Muscle of arm (tissue), 12 donors: ENCODE results near the gene ZNF205. TPM values are rescaled to one million over a fixed set of nuclear protein-coding genes. Genes with fewer than 3 reads are reported as not detected.
"Not testable (repeated sequence)": the region's sequence is repeated elsewhere in the genome, so short reads cannot be mapped to it uniquely, and the experiment has no call there.

Experiments used
- DNase-seq: peaks from one replicate; pipeline ENCODE4 v3.0.0-alpha.2; 2013
- polyA plus RNA-seq, 12 donors: library from polyadenylated mRNA; unstranded; fragments of 120-200 nt; gene quantifications; one replicate each; pipeline ENCODE4 v1.2.1, GENCODE V29; 2013; ENCODE audit not compliant: insufficient read length in 12 of 12

Gene ZNF205
- polyA plus RNA-seq, 12 donors: 10.3 to 20.5 (median 12.4) TPM; not detected in 1

GRCh38 chr16:3129137-3130131 lies 17.0 kb downstream of the ZNF205 start:
- peak; percentile 89 for DNase-seq

DNA sequence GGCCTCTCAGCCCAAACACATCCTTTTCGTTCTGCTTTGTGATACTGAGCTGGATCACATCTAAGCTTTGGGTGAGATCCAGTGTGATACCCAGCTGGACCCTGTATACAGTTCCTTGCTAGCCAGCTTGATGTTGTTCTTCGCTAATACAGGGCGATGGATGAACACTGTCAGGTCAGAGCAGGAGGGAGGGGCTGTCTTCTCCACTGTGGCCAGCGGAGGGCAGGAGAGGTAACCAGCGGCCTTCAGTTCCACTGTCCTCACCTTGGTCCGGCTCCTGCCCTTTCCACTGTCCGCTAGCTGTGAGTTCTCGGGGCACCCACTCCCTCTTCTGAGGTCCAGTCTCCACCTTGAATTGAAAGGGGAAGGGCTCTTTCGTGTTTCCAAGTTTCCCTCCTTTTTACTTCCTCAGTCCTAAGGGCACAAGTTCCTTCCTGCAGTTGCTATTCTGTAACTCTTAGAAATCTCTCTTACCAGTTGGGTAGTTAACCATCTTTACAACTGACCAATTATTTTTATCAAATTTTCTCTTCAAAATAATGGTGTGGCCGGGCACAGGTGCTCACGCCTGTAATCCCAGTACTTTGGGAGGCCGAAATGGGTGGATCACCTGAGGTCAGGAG lies 19.5 kb downstream of the ZNF205 start:
- no peak for DNase-seq

DNA sequence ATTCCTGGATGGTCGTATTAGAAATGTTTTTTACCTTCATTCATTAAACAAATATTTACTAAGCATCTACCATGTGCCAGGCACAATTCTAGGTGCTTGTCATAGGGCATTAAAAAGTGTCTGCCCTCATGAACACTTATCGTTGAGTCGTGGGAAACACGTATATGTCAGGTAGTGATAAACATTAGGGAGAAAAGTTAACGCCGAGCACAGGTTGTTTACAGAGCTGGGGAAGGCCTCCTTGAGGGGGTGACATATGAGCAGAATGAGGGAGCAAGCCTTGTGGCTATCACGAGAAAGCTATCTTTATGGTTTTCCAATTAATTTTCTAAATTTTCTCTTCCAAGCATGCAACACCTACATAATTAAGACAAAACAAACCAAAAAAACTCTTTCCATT lies 21.5 kb downstream of the ZNF205 start:
- DNase-seq: no peak

DNA sequence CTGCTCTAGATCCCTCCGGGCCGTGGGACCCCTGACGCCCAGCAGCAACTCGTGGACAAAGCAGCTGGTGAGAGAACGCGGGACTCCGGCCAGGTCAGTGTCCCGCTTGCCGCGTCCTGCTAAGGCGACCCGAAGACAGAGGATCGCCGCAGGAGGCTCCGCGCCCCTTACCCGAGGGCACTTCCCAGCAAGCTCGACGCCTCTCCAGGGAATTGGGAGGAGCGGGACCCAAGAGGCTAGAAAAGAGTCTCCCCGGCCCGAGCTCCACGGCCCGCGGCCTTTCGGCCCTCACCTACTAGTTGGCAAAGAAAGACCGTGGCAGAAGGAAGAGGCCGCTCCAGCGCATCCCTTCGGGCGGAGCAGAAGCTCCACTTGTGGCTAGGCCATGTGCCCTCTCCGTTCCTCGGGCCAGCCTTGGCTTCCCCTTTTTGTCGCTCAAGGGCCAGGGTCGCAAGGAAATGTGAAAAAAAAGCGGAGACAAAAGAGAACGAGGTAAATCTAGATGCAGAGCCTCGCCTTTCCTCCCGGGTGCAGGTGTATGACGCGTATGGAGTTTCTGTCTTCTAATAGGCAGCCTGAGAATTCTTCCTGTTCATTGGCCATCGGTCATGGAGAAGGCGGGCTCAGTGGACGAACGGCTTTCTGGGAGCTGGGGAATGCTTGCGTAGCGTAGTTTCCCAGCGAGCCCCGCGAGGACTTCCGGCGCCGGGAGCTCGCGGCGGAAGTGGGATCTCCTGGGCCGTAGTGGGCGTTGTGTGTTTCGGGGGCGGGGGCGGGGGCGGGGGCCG lies 22.1 kb downstream of the ZNF205 start, which contains the start of gene ZNF213:
Gene ZNF213, plus strand, starts transcription at position 692 of the 788 bp plus-strand sequence. CDS start 2,252 bp downstream, outside the sequence.
- peak; percentile 98 for DNase-seq

DNA sequence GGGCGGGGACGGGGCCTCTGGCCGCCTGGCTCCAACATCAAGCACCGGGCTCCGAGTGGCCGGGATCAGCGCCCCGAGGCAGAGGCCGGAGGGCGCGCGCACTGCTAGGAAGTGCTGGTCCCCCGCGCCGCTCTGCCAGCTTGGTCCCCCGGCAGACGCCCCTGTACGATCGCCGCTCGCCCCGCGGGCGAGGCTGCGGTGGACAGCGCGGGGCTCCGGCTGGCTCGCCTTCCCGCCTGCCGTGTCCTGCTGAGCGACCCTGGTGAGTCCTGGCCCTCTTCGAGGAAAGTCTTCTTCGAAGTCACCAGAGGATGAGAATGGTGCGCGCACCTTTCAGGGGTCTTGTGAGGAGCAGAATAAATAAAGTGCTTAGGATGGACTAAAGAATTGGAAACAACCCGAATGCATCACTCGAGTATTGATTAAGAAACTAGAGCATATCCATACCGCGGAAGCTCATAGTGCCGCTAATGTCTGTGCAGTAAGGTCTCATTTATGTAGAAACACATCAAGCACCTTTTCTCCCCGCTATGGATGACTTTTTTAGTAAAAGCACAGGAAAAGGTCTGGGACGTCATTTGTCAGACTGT lies 22.8 kb downstream of the ZNF205 start:
- no peak for DNase-seq

- DNase-seq: no peak
Measured at GRCh38 chr16:3137267-3137666, 24.9 kb downstream of the ZNF205 start.

DNA sequence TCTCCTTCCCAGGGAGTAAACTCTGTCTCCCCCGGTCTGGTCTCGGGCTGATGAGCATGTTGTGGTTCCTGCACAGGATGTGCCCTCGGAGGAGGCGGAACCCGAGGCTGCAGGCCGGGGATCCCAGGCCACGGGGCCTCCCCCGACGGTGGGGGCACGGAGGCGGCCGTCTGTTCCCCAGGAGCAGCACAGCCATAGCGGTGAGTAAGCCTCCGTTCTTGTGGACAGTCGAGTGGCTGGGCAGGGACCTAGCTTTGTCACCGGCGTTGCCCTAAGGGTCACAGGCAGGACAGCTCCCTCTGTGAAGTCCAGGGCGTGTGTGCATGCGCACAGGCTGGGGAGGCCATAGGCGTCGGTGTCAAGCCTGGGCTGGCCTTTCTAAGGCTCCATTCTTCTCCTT lies 26.0 kb downstream of the ZNF205 start:
- no peak for DNase-seq

GRCh38 chr16:3138823-3139426 lies 26.5 kb downstream of the ZNF205 start:
- no peak for DNase-seq

DNA sequence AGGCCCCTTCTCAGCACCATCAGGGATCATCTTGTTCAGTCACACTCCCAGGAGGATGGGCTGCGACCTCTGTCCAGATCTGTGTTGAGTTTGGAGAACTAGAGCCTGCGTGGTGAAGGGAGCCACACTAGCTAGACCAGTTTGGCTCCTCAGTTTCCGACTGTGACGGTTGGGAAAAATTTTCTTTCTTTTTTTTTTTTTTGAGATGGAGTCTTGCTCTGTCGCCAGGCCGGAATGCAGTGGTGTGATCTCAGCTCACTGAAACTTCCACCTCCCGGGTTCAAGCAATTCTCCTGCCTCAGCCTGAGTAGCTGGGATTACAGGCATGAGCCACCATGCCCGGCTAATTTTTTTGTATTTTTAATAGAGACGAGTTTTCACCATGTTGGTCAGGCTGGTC lies 27.2 kb downstream of the ZNF205 start:
- DNase-seq: not testable (repeated sequence)

- no peak for DNase-seq
Measured at GRCh38 chr16:3140603-3141427, 28.4 kb downstream of the ZNF205 start.

GRCh38 chr16:3141781-3142311 lies 29.5 kb downstream of the ZNF205 start:
- no peak for DNase-seq

GRCh38 chr16:3142327-3142726 lies 29.9 kb downstream of the ZNF205 start:
- DNase-seq: no peak

DNA sequence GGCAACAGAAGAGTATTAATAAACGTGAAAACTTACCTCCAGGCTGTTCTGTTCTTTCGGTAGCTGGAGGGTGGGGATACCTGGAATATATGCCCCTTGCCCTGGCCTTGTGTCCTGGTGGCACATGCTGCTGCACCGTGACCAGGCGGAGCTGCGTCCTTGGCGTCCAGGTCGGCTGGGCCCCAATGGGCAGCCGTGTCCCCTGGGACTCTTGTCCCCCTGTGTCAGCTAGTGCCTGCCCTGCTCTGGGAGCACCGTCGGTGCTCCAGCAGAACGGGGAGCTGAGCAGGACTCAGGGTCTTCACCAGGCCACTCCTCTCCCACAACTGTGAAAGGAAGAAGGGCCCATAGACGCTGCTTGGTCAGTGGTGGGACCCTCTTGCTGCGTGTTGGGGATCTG lies 30.4 kb downstream of the ZNF205 start:
- no peak for DNase-seq

DNA sequence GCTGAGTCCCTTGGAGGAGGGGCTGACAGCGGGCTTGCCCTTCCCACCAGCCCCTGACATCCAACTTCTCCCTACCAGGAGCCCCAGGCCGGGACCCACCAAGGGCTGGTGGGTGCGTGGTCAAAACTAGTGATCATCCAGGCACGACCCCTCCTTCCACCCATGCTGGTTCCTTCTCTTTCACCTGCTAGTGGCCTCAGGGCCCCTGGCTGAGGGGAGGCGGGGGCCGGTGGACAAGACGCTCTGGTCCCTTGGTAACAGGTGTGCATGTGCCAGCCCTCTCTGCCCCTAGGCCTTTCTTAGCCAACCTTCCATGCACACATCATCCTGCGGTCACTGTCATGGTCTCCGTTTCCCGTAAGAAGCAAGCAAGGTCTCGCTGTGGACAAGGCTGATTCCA lies 30.8 kb downstream of the ZNF205 start:
- DNase-seq: no peak

DNA sequence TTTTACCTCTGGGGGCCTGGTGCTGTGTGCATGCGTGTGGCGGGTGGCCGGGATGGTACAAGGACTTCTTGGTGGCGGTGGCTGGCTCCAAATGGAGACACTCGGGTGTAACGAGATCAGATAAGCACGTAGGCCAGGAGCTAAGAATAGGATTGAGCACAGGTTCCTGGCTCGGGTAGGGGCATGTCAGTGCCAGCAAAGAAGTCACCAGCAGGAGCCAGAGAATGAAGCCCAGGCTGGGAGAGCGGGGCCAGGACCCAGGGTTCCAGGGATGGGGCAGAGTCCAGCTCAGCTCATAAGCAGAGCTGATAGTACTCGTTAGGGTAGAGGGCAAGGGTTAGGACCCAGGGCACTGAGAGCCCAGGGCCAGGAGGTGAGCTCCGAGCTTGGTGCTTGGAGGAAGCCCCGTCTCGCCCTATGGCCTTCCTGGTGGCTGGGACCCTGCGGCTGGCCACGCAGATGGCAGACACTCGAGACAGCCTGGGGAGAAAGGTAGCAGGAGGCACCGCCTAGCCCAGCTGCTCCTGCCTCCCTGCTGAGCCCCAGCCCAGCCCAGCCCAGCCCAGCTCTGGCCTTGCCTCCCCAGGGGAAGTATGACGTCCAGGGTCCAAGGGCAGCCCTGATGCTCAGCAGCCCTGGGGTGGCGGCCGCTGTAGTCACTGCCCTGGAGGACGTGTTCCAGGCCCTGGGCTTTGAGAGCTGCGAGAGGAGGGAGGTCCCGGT lies 31.4 kb downstream of the ZNF205 start:
- no peak for DNase-seq

GRCh38 chr16:3144321-3144983 lies 32.1 kb downstream of the ZNF205 start:
- DNase-seq: no peak

GRCh38 chr16:3145151-3145550 lies 32.8 kb downstream of the ZNF205 start:
- no peak for DNase-seq

DNA sequence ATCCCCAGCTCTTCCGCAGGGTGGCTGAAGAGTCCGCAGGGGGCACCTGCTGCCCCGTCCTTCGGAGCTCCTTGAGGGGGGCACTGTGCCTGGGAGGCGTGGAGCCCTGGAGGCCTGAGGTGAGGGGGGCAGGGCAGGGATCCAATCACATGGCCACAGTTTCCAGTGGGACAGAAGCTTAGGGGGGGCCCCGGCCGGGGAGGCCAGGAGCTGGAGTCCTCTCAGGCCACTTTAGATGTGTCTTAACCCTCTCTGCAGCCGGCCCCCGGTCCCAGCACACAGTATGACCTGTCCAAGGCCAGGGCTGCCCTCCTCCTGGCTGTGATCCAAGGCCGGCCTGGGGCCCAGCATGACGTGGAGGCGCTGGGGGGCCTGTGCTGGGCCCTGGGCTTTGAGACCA lies 33.3 kb downstream of the ZNF205 start:
- no peak for DNase-seq
